T-helper 2 cell (primary cell): ENCODE measurements around the gene VAC14.
A peak's percentile ranks its signal among the peaks of the same experiment; 100 is the strongest.
"Not testable (repeated sequence)": the region's sequence is repeated elsewhere in the genome, so short reads cannot be mapped to it uniquely, and the experiment has no call there.

Experiments used
- DNase-seq, 5 experiments: peaks; one replicate each; pipeline versions ENCODE4 v3.0.0 to v3.0.0-alpha.2; 2012 to 2022

The VAC14 gene

GRCh38 chr16:70758786-70759185, 42.2 kb downstream of the VAC14 start:
- DNase-seq, result no peak

- DNase-seq, result no peak
Measured at GRCh38 chr16:70757183-70757582, 43.8 kb downstream of the VAC14 start.

- DNase-seq, result no peak
Measured at GRCh38 chr16:70756071-70756470, 44.9 kb downstream of the VAC14 start.

DNA sequence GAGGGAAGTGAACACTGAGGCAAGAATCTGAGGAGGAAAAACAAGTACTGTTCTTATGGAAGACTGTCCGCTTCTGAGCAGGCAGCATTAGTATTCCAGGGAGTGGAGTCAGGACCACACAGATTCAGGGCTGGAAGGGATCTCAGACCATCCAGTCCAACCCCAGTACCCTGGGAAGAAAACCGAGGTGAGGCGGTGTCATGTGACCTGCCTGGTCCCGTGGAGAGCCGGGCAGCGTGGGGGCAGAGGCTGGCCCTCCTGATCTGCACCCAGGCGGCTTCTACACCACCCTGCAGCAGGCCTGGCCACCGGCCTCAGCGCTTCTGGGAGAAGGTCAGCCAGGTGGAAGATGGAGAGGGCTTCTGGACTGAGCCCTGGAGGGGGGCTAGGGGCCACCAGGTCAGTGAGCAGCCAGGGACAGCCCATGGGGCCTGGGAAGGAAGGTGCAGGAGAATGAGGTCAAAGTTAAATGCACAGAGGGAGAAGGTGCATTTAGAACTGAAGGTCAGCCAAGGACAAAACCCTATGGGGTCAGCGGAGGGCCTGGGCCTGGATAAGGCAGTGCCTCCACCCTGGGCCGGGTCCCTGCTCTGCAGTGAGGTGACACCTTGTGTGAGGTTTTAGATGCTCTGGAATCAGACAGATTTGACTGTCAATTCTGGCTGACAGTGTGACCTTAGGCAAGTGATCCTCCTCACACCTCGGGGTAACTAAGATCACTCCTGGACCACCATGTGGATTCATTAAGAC, 45.9 kb downstream of the VAC14 start:
- no peak for DNase-seq

DNA sequence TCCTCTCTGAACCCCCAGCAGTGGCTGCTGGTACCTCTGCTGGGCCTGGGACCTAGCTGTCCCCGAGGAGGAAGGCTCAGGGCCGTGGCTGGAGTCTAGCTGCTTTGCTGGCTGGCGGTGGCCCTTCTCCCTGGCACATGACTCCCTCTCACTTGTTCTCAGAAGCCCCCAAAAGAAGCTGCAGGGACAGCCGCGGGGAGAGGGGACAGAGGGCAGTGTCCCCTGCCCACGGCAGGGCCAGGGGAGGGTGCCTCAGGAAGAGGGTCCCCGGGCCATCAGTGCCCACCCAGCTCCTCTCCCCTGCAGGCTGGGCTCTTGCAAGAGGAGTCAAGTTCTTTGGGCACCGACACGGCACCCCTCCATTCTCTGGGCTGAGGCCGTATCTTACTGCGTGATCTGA, 46.6 kb downstream of the VAC14 start:
- no peak for DNase-seq

DNA sequence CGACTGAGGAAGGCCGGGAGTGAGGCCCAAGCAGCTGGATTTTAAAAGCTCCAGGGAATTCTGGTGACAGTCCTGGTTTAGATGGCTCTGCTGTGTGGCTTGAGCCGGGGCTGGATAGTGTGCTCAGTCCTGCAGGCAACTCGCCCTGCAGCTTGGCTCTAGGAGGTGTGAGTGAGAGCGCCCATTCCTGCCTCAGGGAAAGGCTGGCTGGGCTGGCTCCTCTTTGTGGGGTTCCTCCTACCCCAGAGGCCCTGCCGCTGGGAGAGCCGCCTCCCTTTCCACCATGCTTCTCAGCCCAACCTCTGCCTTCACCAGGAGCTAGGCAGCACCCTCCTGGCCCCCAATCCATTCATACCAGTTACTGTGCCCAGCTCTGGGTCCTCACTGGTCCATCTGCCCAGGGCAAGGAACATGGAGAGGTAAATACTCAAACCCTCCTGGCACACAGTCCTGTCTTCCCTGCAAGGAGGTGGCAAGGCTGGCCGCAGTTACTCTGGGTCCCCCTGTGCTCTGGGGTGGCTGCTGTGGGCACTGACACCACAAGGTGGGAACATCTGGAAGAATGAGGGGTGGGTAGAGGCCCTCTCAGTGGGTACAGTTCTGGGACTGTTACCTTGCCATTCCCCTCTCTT, 47.1 kb downstream of the VAC14 start:
- DNase-seq, result no peak

- DNase-seq, result no peak
Measured at GRCh38 chr16:70753228-70753627, 47.7 kb downstream of the VAC14 start.

- no peak for DNase-seq
Measured at GRCh38 chr16:70752426-70752825, 48.5 kb downstream of the VAC14 start.

GRCh38 chr16:70751593-70751992, 49.4 kb downstream of the VAC14 start:
- no peak for DNase-seq

DNA sequence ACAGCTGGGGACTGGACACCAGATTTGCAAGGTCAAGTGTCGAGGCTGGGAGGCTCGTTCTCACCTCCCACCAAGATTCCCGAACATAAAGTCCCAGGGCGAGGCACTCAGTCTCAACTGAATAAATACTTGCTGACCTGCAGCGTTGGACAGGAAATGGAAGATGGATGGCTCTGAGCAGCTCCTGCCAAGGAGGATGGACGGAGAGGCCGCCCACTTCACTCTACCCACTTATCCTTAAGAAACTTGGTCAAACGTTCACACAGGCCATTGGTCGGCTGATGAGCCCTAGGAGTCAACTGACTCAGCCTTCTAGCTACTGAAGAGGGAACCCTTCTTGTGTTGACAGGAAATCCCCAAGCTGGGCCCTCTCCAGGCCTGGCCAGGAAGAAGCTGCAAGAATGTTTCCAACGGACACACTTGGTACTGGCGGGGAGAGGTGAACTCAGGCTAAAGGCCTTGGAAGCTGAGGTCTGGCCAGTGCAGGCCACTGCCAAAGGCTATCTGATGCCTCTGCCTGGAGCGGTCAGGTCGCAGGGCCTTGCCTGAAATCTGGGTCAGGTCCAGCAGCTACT, 50.0 kb downstream of the VAC14 start:
- no peak for DNase-seq

- no peak for DNase-seq
Measured at GRCh38 chr16:70749681-70750601, 51.0 kb downstream of the VAC14 start.

- no peak for DNase-seq
Measured at GRCh38 chr16:70749006-70749678, 51.8 kb downstream of the VAC14 start.

DNA sequence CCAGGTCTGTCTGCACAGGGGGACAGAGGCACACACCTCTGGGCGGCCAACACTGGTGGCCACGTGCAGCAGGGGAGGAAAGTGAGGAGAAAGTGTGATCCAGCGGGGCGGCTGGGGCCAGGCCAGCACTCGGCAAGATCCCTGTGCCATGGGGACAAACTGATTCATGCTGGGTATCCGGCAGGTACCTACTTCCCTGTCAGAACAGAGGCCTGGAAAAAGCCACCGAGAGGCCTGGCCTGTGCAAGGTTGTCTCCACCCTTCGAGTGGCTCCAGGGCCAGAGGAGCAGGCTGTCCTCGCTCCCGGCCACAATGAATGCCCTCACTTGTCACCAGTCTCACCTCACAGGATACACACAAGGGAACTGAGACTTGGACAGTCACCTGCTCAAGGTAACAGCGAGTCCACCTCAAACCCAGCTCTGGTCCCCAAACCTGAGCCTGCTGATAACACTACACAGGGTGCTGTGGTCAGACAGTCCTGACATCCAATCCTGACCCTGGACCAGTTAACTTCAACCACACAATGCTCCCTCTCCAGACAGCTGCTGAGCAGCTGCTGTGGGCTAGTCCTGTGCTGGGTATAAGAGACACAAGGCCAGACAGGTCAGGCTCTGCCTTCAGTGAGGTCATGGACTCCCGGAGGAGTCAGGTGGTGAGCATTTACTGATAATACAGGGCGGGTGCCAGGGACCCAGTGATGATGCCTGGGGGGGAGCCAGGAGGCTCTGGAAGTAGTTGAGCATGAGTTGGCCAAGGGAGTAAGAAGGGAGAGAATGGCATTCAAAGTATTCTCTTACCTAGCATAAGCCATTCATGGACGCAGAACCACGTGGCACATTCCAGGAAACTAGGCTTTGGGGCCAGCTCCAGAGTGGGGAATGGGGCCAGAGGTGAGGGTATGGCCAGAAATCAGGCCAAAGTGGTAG, 53.0 kb downstream of the VAC14 start:
- DNase-seq, result no peak

- peak in 2 of 5 experiments; percentile 11 to 53 for DNase-seq
Measured at GRCh38 chr16:70746708-70747424, 54.1 kb downstream of the VAC14 start.

- DNase-seq, result no peak
Measured at GRCh38 chr16:70746040-70746707, 54.8 kb downstream of the VAC14 start.

DNA sequence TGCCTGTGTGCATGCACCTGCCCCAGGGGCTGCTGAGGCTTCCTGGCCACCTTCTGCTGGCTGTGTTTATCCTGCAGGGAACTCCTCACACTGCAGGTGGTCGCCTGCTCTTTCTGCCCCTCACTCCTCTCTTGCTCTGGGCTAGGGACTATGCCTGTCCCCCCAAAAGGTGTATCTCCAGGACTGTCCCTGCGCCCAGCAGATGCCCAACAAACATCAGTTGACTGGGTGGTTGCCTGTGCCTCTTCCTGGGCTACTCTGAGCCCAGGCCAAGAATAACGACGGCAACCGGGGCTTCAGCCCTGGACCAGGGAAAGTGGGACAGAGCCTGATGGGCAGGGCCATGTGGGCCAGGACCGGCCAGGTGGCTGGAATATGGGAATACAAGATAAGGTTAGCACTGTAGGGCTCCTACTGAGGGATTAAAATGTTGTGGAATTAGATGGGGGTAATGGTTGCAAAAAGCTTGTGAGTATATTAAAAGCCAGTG, 55.4 kb downstream of the VAC14 start:
- no peak for DNase-seq

GRCh38 chr16:70744366-70744765, 56.6 kb downstream of the VAC14 start:
- no peak for DNase-seq

GRCh38 chr16:70743791-70744190, 57.2 kb downstream of the VAC14 start:
- DNase-seq, result no peak

GRCh38 chr16:70742967-70743366, 58.0 kb downstream of the VAC14 start:
- not testable (repeated sequence) for DNase-seq

DNA sequence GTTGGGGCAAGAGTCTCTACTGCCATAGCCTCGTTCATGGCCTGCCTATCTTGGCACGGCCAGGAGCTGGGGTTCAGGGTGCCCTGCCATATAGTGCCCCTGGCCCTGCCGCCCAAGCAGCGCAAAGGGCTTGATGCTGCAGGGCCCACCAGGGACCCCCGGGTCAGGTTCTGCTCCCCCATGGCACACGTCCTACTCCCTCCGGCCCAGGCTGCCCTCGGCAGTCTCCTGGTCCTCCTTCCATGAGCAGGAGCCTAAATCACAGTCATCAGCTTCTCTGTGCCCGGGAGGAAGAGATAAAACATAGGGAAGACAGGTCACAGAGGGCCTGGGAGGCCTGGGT, 59.2 kb downstream of the VAC14 start:
- no peak for DNase-seq
